Measurements from ENCODE around the gene NMNAT2. TPM values are rescaled to one million over a fixed set of nuclear protein-coding genes. Genes with fewer than 3 reads are reported as not detected.
"Not testable (repeated sequence)": the region's sequence is repeated elsewhere in the genome, so short reads cannot be mapped to it uniquely, and the experiment has no call there.

NMNAT2 gene
- total RNA-seq, 1 donor from 2014 or later: 2.6 TPM

GRCh38 chr1:183278739-183279591 lies 139.2 kb downstream of the NMNAT2 start:
- ATAC-seq: no peak
- intact Hi-C loops (cut with DNase I): no loop called here
- DNase-seq (ENCODE audit: low spot score): no peak

GRCh38 chr1:183277821-183278738 lies 140.1 kb downstream of the NMNAT2 start:
- ATAC-seq (no peak), DNase-seq (ENCODE audit: low spot score) (no peak)
- intact Hi-C loops (cut with DNase I): no loop called here

GRCh38 chr1:183276386-183277080 lies 141.6 kb downstream of the NMNAT2 start:
- intact Hi-C loops (cut with DNase I): no loop called here
- no peak for ATAC-seq
- no peak for DNase-seq (ENCODE audit: low spot score)

GRCh38 chr1:183275322-183275721 lies 142.9 kb downstream of the NMNAT2 start:
- intact Hi-C loops (cut with DNase I): no loop called here
- ATAC-seq (no peak), DNase-seq (ENCODE audit: low spot score) (no peak)

GRCh38 chr1:183274836-183275235 lies 143.3 kb downstream of the NMNAT2 start:
- no peak for DNase-seq (ENCODE audit: low spot score)
- intact Hi-C loops (cut with DNase I): no loop called here
- ATAC-seq: no peak

- intact Hi-C loops (cut with DNase I); ATAC-seq; DNase-seq (ENCODE audit: low spot score): not testable (repeated sequence)
These were observed 144.2 kb downstream of the NMNAT2 start for GRCh38 chr1:183273984-183274383.

- ATAC-seq (no peak), DNase-seq (ENCODE audit: low spot score) (no peak)
- intact Hi-C loops (cut with DNase I): no loop called here
These were observed 144.9 kb downstream of the NMNAT2 start for GRCh38 chr1:183273300-183273699.

- intact Hi-C loops (cut with DNase I): no loop called here
- ATAC-seq: no peak
- DNase-seq (ENCODE audit: low spot score): no peak
These were observed 145.8 kb downstream of the NMNAT2 start for GRCh38 chr1:183272390-183272848.

- DNase-seq (ENCODE audit: low spot score): no peak
- intact Hi-C loops (cut with DNase I): no loop called here
- peak; percentile 18 for ATAC-seq
These were observed 147.5 kb downstream of the NMNAT2 start for GRCh38 chr1:183270541-183271141.

GRCh38 chr1:183267646-183268431 lies 150.3 kb downstream of the NMNAT2 start:
- intact Hi-C loops (cut with DNase I): no loop called here
- ATAC-seq (peak; percentile 89), DNase-seq (ENCODE audit: low spot score) (no peak)

GRCh38 chr1:183263886-183264602 lies 154.1 kb downstream of the NMNAT2 start:
- intact Hi-C loops (cut with DNase I): no loop called here
- ATAC-seq: no peak

GRCh38 chr1:183262628-183263200 lies 155.5 kb downstream of the NMNAT2 start:
- intact Hi-C loops (cut with DNase I): no loop called here
- DNase-seq (ENCODE audit: low spot score) (no peak), ATAC-seq (peak; percentile 43)

More at GRCh38 chr1:183263886-183264602, 154.1 kb downstream of the NMNAT2 start:
- DNase-seq (ENCODE audit: low spot score): no peak

GRCh38 chr1:183259924-183260323 lies 158.3 kb downstream of the NMNAT2 start:
- DNase-seq (ENCODE audit: low spot score): no peak
- no peak for ATAC-seq
- intact Hi-C loops (cut with DNase I): no loop called here

GRCh38 chr1:183255073-183255472 lies 163.1 kb downstream of the NMNAT2 start:
- intact Hi-C loops (cut with DNase I): no loop called here
- ATAC-seq (no peak), DNase-seq (ENCODE audit: low spot score) (no peak)

- ATAC-seq (peak; percentile 67), DNase-seq (ENCODE audit: low spot score) (no peak)
- intact Hi-C loops (cut with DNase I): no loop called here
These were observed 166.2 kb downstream of the NMNAT2 start for GRCh38 chr1:183251959-183252450.

- ATAC-seq: peak; percentile 15
- no peak for DNase-seq (ENCODE audit: low spot score)
- intact Hi-C loops (cut with DNase I): no loop called here
These were observed 166.8 kb downstream of the NMNAT2 start for GRCh38 chr1:183251101-183251958.

Data from sciatic nerve (tissue), 2 donors.